ENCODE results near the gene PRDM16.

The PRDM16 gene

DNA sequence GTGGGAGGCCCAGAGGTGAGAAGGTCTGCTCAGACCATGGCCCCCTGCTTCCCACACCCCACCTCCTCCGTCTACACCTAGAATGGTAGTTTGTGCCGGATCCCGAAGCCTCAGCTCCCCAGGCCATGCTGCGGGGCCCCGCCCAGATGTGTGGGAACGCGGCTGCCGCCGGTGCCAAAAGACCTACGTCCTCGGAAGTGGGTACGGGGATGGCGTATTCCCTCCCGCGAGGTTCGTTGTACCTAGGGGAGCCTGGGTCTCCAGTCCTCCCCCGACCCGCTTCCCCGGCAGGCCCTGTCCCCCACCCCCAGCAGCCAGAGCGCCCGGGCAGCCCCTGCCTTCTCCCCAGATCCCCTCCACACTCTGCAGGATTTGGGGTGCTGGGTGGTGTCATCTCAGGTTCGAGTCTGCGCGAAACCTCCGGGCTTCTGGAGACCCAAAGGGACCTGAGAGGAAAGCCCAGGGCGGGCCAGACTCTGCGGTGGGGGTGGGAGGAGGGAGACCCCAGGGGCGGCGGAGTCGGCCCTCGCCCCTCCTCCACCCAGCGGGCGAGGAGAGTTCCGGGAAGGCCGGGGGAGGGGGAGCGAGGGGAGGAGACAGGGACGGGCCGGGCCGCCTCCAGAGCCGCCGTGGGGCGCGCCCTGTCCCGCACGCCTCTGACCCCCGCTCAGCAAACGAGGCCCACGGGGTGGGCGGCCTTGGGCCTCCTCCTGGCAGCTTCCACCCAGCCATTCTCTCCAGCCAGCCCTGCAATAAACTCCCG is 6.2 kb upstream of the PRDM16 start:
- FAIRE-seq: no peak
- TF ChIP-seq, protein P1, sequence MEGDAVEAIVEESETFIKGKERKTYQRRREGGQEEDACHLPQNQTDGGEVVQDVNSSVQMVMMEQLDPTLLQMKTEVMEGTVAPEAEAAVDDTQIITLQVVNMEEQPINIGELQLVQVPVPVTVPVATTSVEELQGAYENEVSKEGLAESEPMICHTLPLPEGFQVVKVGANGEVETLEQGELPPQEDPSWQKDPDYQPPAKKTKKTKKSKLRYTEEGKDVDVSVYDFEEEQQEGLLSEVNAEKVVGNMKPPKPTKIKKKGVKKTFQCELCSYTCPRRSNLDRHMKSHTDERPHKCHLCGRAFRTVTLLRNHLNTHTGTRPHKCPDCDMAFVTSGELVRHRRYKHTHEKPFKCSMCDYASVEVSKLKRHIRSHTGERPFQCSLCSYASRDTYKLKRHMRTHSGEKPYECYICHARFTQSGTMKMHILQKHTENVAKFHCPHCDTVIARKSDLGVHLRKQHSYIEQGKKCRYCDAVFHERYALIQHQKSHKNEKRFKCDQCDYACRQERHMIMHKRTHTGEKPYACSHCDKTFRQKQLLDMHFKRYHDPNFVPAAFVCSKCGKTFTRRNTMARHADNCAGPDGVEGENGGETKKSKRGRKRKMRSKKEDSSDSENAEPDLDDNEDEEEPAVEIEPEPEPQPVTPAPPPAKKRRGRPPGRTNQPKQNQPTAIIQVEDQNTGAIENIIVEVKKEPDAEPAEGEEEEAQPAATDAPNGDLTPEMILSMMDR (IDR thresholded peaks at IDR 0.05; ENCODE audit: insufficient read depth, missing control alignments): no peak
- DNase-seq (ENCODE audit: insufficient read length, low spot score): no peak

DNA sequence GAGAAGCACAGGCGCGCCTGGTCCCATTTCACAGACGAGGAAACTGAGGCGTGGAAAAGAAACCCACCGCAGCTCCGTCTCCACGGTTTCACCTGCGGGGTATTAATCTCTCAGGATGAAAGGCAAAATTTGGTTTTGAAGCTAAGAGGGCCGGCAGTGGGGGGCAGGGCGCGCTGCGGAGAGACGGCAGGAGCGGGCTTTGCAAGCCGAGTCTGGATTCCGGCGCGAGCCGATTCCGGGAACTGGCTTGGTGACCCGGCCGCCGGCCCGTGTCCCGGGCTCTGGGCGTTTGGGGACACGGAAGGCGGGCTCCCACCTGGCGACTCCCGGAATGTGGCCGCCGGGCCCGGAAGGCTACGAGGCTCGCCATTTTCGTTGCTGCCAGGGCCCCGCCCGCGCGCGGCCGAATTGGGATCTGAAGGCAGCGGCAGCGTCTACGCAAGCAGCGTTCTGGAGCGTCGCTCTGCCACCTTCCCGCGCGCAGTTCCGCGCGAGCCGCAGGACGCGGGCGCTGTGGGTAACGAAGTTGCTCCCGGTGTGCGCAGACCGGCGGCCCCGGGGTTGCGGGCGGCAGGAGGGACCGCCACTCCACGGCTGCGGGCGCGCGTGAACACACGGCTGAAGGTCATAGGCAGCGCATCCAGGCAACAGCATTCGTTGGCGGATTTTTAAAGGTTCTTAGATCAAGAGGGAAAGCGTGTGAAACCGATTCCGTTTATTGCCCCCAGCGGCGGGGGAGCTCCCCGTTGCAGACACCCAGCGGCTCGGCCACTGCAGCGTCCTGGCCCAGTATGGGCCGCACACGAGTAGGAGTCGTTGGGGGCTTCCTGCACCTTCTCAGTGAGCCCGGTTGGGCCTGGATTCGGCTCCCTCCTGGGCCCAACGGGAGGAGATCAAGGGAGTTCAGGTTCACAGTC is 5.4 kb upstream of the PRDM16 start:
- no peak for DNase-seq (ENCODE audit: insufficient read length, low spot score)
- FAIRE-seq: no peak
- TF ChIP-seq, protein P1 (IDR thresholded peaks at IDR 0.05; ENCODE audit: insufficient read depth, missing control alignments): no peak

DNA sequence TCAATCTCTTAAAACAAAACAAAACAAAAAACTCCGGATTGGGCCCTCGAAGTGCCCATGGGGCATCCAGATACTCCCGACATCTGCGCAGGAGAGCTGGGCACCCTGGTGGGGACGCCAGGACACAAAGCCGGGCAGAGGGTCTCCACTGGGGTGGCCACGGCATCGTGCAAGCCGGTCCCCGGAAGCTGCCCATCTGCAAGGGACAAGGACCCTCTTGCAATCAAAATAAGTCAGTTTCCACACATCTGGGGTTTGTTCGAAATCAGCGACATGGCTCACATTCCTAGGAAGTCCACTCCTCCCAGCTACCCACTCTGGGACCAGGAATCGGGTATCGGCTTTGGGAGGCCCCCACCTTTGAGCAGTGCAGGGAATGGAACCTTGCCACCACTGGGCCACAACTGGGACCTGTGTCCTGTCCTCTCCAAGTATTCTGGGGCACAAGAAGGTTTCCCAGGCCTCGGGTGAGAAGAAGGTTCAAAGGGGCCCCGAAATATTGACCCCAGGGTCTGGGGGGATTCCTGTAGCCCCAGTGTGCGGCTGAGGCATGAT is 4.6 kb upstream of the PRDM16 start:
- no peak for FAIRE-seq
- no peak for DNase-seq (ENCODE audit: insufficient read length, low spot score)
- TF ChIP-seq, protein P1 (IDR thresholded peaks at IDR 0.05; ENCODE audit: insufficient read depth, missing control alignments): no peak

DNA sequence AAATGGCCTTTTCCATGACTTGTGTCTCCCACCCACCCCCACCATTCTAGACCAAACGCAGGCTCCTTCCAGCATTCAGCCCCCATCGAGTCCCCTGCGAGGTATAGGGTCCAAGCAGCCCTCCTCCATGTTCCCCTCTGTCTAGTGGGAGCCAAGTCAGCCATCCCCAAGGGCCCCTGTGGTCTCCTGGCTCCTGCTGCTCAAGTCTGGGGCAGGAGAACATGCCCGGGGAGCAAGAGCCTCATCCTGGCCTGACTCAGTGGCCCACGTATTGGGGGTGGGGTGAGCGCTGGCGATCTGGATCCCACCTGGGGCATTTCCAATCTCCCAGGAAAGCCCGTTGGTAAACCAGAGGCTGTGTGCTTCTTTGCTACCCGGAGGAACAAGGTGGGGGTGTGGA is 4.1 kb upstream of the PRDM16 start:
- FAIRE-seq (no peak), DNase-seq (ENCODE audit: insufficient read length, low spot score) (no peak)
- TF ChIP-seq, protein P1 (IDR thresholded peaks at IDR 0.05; ENCODE audit: insufficient read depth, missing control alignments): no peak

DNA sequence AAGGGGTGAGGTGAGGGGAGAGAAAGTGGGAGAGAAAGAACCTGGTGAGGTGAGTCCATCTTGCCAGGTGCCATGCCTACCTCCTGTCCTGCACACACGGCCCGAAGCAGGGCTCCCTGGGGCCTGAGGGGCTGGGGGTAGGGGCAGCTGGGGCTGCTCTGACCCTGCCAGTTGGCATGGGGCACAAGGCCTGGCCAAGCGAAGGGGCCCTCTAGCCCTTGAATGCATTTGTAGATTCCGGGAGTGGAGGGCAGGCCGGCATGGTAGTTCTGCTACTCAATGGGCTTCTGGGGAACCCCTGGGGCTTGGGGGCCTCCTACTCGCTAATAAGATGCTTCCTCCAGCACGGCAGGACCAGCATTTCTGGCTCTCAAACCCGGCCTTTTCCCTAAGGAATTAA is 3.6 kb upstream of the PRDM16 start:
- no peak for DNase-seq (ENCODE audit: insufficient read length, low spot score)
- TF ChIP-seq, protein P1 (IDR thresholded peaks at IDR 0.05; ENCODE audit: insufficient read depth, missing control alignments): no peak
- FAIRE-seq: no peak

DNA sequence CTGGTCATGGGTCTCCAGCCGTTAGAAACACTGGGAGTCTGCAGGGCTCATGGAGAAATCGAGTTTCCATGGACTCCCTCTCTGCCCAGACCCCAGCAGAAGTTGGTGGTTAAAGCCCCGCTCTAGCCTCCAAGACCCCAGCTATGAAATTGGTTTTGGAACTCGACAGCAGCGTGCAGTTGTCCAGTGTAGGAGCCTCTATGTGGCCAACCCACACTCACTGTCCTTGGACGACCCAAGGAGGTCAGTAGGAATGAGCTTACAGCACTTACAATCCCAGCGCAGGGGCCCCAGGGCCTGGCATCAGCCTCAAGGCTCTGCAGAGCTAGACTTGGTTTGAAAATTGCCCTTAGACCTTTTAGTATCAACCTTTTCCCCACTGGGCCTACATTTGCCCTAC is 3.2 kb upstream of the PRDM16 start:
- TF ChIP-seq, protein P1 (IDR thresholded peaks at IDR 0.05; ENCODE audit: insufficient read depth, missing control alignments): no peak
- DNase-seq (ENCODE audit: insufficient read length, low spot score): no peak
- no peak for FAIRE-seq
